Limb (tissue), 2 donors: ENCODE data around the gene NANOG.
"Not testable (repeated sequence)": the region's sequence is repeated elsewhere in the genome, so short reads cannot be mapped to it uniquely, and the experiment has no call there.

Experiments
- DNase-seq, 2 donors: peaks; one replicate each; pipeline ENCODE4 v3.0.0-alpha.2; 2016; ENCODE audit errors: extremely low spot score in 2 of 2

NANOG gene

DNA sequence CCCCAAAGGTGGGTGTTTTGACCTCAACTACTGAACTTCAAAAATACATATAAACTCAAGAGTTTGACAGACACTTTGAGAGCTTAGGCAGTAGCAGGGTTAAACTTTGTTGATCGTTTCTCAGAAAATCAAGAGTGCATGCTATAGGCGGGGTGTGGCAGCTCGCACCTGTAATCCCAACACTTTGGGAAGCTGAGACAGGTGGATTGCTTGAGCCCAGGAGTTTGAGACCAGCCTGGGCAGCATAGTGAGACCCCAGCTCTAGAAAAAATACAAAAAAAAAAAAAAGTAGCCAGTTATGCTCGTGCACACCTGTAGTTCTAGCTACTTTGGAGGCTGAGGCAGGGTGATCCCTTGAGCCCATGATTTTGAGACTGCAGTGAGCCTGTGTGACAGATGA lies 12.3 kb downstream of the NANOG start:
- DNase-seq = no peak

GRCh38 chr12:7806319-7806718 lies 17.1 kb downstream of the NANOG start:
- DNase-seq = not testable (repeated sequence)

GRCh38 chr12:7806863-7807487 lies 17.8 kb downstream of the NANOG start:
- peak; percentile 57 to 80 for DNase-seq

DNA sequence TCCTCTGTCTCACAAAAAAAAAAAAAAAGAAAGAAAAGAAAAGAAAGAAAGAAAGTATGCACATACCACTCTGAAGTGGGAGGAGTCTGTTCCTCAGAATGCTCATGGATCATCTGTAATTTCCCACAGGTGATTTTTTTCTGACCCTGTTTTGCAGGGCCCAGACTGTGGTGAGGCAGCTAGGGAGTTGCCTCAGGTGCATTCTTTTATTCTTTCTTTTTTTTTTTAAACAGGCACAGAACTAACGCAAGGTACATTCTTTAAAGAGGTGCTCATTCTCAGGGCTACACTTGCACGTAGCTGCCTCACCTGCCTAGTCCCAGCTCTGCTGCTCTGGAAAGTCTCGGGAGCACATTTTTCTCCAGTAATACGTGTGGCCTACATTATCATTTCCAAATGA lies 36.6 kb downstream of the NANOG start:
- not testable (repeated sequence) for DNase-seq

DNA sequence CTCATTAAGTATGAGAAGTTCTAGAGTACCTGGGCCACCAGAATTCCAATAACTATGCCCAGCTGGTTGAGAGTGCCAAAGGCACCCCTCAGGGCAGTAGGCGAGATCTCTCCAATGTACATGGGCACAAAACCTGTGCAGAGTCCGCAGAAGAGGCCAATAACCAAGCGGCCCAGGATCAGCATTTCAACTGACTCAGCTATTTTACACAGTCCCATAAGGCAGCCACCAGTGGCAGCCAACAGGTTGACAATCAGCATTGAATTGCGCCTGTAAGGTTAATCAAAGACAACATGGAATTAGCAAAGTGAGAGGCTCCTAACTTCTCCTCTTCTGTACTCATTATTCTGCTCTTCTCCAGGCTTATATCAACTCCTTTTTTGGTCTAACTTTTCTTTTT lies 40.5 kb downstream of the NANOG start:
- not testable (repeated sequence) for DNase-seq

GRCh38 chr12:7832059-7832696 lies 43.0 kb downstream of the NANOG start:
- DNase-seq = no peak

- not testable (repeated sequence) for DNase-seq
These were observed 44.0 kb downstream of the NANOG start for GRCh38 chr12:7833201-7833600.

DNA sequence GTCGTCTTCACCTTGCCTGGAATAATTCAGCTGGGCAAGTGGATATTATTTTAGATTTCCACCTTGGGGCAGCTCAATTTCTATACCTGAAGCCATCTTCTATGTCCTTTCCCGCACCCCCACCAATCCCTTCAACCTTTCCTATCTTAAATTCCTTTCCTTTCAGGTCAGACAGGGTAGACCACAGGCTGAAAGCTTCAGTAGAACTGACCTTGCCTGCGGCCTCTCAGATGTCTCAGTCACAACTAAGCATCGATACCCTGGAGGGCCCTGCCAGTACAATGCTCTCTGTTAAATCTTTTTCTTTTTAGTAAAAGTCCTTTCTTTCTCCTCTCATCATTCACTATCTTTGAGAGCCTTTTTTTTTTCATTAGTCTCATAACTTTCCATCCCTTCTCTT lies 44.6 kb downstream of the NANOG start:
- DNase-seq = no peak

DNA sequence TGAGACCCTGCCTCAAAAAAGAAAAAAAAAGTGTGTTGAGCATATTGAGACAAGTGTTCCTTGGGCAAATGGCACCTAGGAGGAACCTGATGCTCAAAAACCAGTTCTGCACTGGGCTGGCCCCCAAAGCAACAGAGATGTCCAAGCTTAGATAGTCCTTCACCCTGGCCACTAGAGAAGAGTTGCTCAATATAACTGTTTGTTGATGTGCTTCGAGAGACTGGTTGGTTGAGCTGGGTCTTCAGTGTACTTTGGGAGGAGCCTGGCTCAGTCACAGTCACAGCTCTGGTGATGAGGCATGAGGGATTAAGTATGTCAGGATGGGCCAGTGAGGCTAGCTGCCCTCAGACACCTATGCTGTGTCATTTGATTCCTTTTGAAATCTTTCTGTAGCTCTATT lies 45.5 kb downstream of the NANOG start:
- DNase-seq = no peak

DNA sequence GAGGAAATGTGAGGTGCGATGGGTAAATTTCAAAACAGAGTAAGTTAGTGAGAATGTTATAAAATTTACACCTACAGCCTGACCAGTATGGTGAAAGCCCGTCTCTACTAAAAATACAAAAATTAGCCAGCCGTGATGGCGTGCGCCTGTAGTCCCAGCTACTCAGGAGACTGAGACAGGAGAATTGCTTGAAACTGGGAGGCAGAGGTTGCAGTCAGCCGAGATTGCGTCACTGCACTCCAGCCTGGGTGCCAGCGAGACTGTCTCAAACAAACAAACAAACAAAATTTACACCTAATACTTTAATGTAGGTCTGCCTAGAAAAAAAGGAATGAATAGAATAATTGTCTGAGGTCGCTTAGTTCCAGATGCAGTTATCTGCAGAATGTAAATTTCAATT lies 45.9 kb downstream of the NANOG start:
- DNase-seq = no peak

DNA sequence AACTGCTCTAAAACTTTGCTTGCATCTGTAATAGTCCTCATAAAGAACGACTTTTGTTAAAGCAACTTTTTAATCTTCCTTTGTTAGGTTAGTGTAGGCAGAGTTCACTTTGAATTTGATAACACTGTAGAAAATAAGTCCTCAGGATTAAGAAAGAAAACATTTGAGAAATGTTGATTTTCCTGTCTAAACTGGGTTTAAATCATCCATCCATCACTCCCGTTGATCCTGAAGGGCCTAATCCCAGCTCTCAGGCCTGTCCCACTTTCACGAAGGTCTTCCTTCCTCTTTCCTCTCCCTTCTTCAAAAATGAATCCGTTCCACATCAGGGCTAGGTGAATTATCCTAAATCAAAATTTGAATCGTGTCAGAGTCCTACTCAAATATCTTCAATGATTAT lies 46.6 kb downstream of the NANOG start:
- DNase-seq = no peak

DNA sequence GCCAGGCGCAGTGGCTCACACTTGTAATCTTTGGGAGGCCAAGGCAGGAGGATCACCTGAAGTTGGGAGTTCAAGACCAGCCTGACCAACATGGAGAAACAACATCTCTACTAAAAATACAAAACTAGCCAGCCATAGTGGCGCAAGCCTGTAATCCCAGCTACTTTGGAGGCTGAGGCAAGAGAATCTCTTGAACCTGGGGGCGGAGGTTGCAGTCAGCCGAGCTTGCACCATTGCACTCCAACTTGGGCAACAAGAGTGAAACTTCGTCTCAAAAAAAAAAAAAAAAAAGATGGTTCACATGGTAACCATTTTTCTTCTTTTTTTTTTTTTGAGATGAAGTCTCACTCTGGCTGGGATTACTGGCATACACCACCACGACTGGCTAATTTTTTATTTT lies 48.2 kb downstream of the NANOG start:
- no peak for DNase-seq

DNA sequence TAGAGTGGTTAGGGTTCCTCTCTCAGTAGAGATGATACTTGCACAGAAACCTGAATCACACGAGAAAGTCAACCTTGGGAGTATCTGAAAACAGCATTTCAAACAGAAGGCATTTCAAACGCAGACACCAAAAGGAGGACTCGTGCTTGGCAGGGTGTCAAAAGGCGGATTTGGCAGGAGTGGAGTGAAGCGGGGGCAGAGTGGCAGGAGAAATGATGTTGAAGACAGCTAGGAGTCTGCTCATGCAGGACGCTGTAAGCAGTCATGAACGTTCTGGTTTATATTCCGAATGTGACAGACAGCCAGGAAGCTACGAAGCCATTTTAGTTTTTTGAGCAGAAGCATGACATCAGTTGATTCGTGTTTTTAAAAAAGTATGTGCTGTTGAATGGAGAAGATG lies 50.0 kb downstream of the NANOG start:
- DNase-seq = not testable (repeated sequence)

DNA sequence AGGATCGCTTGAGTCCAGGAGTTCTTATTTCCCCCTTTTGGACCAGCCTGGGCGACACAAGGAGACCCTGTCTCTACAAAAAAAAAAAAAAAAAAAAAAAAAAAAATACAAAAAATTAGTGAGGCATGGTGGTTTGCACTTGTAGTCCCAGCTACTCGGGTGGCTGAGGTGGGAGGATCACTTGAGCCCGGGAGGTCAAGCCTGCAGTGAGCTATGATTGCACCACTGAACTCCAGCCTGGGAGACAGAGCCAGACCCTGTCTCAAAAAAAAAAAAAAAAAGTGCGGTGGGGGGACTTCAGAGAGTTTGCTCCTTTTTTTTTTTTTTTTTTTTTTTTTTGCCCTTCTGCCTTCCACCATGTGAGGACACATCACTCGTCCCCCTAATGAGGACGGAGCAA lies 50.6 kb downstream of the NANOG start:
- not testable (repeated sequence) for DNase-seq

DNA sequence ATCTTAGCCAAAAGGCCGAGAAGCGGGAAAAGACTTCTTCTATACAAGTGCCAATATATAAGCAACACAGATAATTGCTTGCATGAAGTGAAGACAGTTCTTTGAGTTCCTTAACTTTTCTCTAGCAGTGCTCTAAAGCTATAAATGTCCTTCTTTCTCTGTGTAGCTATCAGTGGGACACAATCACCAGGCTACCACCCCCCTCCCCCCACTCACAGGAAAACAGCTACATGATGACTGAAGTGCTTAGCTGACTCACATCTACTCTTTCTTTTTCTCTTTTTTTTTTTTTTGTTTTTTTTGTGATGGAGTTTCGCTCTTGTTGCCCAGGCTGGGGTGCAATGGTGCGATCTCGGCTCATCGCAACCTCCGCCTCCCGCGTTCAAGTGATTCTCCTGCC lies 53.2 kb downstream of the NANOG start:
- not testable (repeated sequence) for DNase-seq

DNA sequence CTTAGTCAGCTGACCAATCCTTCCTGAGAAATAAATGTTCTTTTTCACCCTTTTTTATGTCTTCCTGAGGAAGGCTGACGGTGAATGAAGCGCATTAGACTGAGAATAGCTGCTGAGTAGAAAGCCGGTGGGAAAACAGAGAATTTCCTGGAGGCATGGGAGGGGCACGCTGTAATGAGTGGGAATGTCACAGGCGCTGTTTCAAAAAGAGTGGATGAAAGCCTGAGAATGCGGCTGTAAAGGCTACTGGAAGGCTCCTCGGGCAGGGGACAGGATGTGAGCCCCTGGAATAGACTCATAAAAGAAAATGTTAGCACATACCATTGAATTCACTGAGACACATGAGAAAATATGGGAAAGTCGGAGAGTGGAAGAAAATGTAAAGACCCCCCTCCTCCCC lies 53.9 kb downstream of the NANOG start:
- not testable (repeated sequence) for DNase-seq

GRCh38 chr12:7843583-7843982 lies 54.4 kb downstream of the NANOG start:
- DNase-seq = not testable (repeated sequence)

GRCh38 chr12:7844116-7844515 lies 54.9 kb downstream of the NANOG start:
- no peak for DNase-seq

DNA sequence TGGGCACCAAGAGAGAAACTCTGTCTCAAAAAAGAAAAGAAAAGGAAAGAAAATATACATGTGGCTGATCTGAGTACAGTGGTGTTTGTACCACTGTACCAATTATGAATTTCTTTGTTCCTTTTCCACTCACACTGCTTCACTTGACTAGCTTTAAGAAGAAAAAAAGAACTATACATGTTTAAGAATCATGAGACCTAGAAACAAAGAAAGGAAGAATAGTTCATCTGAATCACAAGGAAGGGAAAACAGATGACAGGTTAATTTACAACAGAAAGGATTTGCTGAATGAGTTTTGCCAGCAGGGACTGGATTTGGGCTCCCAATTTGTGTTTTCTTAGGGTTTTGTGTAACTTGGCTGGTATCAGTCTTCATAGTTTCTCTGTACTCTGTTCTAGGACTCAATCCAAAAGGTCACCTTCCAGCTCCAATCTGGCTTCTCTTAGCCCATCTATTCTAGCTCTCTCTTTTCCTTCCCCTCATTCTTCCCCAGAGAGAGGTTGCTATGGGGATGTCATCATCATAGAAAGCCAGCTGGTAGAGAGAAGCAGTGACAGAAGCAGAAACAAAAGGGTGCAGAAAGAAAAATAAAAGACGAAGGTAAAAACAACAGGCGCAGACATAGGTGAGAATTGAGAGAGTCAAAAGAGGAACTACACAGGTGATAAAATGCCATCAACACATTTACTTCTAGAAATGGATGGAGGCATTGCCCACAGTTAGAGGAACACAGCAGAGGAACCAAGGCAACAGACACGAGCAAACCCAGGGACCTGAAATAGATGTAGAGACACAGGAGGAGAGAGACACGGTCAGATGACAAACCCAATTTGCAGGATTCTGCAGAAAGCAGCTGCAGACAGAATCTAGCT lies 58.3 kb downstream of the NANOG start:
- not testable (repeated sequence) for DNase-seq

DNA sequence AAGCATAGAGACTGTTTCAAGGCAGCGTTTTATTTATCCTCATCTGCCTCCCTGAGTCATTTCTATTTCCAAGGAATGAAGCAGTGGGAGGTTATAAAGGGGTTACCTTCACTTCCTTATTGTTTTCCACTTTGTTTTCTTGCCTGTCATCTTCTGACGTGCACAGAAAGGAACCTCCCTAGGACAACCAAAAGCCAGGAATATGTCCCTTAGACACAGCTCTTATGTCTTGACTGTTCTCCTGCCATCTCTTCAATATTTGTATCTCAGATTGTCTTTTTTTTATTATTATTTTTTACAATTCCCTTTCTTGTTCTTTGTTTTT lies 58.9 kb downstream of the NANOG start:
- DNase-seq = not testable (repeated sequence)
